ENCODE results near the gene C19orf18.

- TF ChIP-seq CEBPB (IDR thresholded peaks at IDR 0.05; ENCODE audit: low read depth, low read length) (no peak), CTCF (conservative IDR thresholded peaks at IDR 0.05; ENCODE audit: low read depth, low read length) (no peak), POLR2A (IDR thresholded peaks at IDR 0.05; ENCODE audit: low read depth, low read length) (no peak), SMC3 (IDR thresholded peaks at IDR 0.05; ENCODE audit: low read depth, low read length) (no peak), FOS (IDR thresholded peaks at IDR 0.05; ENCODE audit: low read depth, low read length) (no peak), RAD21 (IDR thresholded peaks at IDR 0.05; ENCODE audit: low read length) (no peak), RCOR1 (IDR thresholded peaks at IDR 0.05; ENCODE audit: insufficient replicate concordance, low read length) (no peak)
- TF ChIP-seq, protein P1, sequence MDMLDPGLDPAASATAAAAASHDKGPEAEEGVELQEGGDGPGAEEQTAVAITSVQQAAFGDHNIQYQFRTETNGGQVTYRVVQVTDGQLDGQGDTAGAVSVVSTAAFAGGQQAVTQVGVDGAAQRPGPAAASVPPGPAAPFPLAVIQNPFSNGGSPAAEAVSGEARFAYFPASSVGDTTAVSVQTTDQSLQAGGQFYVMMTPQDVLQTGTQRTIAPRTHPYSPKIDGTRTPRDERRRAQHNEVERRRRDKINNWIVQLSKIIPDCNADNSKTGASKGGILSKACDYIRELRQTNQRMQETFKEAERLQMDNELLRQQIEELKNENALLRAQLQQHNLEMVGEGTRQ (IDR thresholded peaks at IDR 0.05; ENCODE audit: low read depth, low read length), result no peak
Measured at GRCh38 chr19:57946316-57946715, 28.0 kb downstream of the C19orf18 start.

All from IMR-90 (cell line).